Kidney tubule cell (primary cell): Measurements from ENCODE around the gene GMEB1.

Experiments used
- DNase-seq: peaks from one replicate; pipeline ENCODE4 v3.0.0-alpha.2; 2018; ENCODE audit warnings: low spot score

Gene GMEB1

GRCh38 chr1:28750771-28751294 is 82.2 kb downstream of the GMEB1 start:
- peak; percentile 13 for DNase-seq

- DNase-seq, result peak; percentile 34
These were observed 82.9 kb downstream of the GMEB1 start for GRCh38 chr1:28751315-28752060.

DNA sequence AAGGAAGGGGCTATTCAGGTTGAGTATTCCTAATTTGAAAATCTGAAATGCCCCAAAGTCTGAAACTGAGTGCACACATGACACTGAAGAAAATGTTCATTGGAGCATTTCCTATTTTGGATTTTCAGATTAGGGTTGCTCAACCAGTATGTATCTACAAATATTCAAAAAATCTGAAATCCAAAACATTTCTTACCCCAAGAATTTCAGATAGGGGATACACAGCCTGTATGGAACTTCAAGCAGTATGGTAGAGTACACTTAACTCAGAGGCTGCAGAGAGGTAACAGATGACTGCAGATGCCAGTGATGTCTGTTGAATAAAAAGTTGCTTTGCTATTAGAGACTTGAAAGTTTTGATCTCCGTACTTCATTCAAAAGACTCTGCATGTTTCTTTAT is 87.1 kb downstream of the GMEB1 start:
- no peak for DNase-seq

- DNase-seq, result no peak
These were observed 88.3 kb downstream of the GMEB1 start for GRCh38 chr1:28756846-28757245.

- DNase-seq, result no peak
These were observed 89.8 kb downstream of the GMEB1 start for GRCh38 chr1:28758420-28758819.

DNA sequence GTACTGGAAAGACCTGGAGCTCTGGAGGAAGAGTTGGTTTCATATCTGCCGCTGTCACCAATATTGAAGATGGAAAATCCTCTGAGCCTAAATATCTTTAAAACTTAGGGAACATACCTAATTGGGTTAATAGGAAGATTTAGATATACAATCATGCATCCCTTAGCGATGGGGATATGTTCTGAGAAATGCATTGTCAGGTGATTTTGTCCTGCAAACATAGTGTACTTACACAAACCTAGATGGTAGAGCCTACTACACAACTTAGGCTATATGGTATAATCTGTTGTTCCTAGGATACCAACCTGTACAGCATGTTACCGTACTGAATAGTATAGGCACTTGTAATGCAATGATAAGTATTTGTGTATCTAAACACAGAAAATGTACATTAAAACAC is 90.7 kb downstream of the GMEB1 start:
- no peak for DNase-seq

- no peak for DNase-seq
These were observed 92.6 kb downstream of the GMEB1 start for GRCh38 chr1:28761189-28761588.

DNA sequence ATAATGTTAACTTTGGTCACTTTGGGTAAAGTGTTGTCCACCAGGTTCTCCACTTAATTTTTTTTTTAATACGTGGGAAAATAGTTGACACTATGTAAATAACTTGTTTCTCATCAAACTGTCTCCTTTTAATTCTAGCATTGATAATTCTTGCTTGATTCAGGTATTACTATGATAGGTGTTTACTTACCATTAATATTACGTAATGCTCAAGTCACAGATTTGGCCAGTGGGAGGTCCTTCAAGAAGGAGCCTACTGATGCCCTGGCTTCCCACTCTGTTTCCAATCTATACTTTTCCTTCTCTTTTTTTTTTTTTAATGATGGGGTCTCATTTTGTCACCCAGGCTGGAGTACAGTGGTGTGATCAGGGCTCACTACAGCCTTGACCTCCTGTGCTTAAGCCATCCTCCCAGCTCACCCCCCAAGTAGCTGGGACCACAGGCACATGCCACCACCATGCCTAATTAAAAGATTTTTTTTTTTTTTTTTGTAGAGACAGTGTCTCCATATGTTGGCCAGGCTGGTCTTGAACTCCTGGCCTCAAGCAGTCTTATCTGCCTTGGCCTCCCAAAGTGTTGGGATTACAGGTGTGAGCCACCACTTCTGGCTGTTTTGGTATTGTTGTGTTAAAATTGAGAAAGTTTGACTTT is 98.1 kb downstream of the GMEB1 start:
- DNase-seq, result no peak
